ENCODE measurements around the gene SLC4A1.

SLC4A1 gene

DNA sequence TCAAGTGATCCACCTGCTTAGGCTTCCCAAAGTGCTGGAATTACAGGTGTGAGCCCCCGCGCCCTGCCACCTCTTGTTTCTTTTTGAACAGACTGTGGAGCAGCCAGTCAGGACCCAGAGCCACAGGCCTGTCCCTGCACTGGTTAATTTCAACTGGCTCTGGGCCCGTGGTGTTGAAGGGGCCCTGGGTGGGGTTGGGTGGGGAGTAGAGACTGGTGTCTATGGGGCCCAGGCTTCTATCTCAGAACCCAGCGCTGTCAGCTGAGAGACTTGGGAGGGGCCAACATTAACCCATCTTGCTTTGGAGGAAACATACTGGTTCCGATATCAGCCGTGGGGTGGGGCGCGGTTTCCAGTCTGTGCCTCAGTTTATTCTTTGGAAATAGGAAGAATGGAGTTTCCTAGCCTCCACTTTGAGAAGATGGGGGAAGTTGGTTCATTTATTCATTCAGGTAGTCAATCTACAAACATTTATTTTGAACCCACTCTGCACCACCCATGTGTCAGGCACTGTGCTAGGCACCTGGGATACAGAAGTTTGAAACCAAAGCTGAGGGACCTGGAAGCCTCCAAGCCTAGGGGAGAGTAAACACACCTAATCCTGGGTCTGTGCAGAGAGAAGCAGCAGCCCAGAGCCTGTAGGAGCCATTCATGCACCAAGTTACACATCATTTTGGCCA lies 15.5 kb upstream of the SLC4A1 start:
- no peak for DNase-seq

DNA sequence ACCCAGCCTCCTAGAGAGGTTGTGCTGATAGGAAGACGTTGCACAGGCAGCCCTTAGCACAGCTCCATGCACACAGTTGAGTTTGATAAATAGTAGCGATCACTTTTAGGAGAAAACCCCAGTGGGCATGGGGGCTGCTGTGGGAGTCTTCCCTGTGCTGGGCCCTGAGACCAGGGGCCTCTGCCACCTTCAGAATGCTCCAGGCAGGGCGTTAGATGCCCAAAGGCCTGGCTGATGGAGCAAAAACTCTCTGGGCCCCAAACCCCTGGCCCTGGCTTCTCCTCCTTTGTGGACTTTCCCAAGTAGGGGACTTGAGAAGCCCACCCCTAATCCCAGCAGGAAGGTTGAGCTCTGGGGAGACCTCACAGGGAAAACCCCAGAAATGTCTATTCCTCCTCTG lies 14.3 kb upstream of the SLC4A1 start:
- DNase-seq, result no peak

DNA sequence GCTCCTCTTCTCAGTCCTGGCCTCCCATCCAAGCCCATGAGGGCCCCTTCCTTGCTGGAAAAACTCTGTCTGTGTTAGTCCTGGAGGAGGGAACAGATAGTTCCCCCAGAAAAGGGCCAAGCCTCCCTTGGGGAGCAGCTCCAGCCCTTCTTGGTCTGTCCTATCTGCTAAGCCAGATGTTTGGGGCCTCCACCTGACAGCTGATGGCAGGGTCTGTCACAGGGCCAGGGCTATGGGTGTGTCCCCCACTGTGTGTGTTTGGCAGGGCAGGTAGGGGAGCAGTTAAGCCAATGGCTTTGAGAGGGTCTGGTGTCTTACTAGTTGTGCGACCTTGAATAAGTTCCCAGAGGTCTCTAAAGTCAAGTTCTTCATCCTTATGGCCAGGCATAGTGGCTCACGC lies 13.6 kb upstream of the SLC4A1 start:
- no peak for DNase-seq

DNA sequence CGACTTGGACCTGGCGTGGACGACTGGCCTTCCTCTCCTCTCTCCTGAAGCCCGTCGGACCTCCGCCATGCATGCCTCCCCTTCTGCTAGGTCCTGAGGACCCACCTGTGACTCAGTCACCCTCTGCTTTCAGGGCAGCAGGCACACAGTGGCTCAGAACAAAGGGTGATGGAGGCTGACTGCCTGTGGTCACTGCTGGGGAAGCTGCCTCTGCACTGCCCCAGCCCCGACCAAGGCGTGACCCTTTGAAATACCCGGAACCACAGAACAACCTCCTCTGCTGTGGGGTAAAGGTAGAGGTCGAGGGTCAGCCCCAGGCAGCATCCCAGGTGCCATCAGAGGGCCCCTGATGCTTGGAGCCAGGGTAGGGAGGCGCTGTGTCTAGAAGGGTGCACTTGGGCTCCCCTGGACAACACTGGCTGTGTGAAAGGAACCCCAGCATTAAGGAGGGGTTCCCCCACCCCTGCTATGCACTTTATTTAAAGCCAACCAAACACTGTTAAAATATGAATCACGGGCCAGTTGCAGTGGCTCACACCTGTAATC lies 12.5 kb upstream of the SLC4A1 start:
- peak in 1 of 2 donors; percentile 9 for DNase-seq

DNA sequence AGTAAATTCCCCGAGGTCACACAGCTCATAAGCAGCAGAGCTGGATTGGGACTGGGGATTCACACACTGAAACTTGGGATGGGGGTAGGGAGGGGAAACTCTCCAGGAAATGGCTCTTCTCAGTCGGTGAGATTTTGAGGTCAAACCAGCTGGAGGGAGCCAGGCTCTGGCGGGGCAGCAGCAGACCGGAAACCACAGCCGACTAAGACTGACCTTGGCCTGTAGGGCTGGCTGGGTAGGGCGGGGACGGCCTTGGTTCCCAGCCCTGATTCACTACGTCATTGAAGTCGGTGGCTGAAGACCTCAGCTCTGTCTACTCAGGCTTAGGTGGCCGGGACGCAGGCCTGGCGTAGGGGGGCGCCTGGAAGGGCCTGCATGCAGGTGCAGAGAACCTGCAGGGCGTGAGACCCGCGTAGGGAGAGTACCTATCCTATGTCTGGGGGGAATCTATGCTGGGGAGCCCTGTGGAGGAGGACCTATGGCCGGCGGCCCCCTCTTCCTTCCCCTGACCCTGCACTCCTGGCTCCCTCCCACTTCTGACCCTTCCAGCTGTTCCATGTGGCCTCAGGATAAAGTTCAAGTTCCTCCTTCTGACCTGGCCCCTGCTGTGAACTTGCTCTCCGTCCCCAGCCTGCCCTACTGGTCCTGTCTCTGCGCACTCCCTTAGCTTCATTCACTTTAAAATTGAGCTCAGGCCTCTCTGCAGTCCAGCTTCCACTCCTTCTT lies 11.9 kb upstream of the SLC4A1 start:
- peak; percentile 89 for DNase-seq

DNA sequence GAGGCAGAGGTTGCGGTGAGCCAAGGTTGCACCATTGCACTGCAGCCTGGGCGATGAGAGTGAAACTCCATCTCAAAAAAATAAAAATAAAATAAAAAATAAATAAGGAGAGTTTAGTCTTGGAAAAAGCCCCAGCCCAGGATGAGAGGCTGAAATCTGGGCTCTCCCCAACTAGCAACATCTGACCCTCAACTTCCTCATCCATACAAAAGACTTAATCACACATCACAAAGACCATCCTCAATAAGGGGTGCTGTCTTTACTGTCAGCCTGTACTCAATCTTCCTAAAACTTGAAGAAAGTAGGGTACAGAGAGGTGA lies 11.4 kb upstream of the SLC4A1 start:
- DNase-seq, result no peak

DNA sequence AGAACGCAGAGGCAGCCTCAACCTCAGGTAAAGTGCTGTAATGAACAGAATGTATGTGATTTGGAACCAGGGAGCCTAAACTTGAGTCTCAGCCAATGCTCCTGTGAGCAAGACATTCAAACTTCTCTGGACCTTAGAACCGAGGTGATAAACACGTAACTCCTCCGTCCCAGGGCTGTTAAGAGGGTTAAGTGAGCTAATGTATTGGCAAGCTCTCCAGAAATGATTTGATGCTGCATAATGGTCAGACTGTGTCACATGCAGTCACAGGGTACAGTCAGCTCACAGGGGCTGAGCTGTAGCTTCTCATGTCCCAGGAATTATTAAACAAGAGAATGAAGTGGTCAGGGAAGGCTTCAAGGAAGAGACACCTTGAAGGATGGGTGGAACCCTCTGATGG lies 10.0 kb upstream of the SLC4A1 start:
- no peak for DNase-seq

DNA sequence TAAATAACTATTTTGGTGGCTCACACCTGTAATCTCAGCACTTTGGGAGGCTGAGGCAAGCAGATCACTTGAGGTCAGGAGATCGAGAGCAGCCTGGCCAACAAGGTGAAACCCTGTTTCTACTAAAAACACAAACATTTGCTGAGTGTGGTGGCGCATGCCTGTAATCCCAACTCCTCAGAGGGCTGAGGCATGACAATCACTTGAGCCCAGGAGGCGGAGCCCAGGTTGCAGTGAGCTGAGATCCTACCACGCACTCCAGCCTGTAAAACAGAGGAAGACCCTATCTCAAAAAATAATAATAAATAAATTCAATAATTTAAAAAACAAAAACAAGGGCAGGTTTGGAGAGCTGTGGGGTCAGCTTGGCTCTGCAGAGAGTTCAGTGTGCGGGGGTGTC lies 5.7 kb upstream of the SLC4A1 start:
- DNase-seq, result no peak

DNA sequence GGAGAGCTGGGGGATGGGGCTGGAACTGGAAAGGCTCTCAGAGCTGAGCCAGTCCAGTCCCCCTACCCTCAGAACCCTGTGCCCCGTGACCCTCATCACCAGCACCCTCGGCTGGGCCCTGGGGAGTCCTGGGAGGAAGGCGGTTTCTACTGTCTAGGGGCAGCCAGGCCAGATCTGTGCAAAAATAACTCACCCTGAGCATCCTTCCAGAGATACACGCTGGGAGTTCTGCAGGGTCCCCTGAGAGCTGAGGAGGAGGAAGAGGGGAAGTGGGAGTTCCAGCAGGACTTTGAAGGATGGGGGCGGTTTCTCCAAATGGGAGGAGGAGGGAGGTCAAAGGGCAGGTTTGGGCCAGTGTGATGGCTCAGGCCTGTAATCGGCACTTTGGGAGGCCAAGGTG lies 5.0 kb upstream of the SLC4A1 start:
- DNase-seq, result no peak

DNA sequence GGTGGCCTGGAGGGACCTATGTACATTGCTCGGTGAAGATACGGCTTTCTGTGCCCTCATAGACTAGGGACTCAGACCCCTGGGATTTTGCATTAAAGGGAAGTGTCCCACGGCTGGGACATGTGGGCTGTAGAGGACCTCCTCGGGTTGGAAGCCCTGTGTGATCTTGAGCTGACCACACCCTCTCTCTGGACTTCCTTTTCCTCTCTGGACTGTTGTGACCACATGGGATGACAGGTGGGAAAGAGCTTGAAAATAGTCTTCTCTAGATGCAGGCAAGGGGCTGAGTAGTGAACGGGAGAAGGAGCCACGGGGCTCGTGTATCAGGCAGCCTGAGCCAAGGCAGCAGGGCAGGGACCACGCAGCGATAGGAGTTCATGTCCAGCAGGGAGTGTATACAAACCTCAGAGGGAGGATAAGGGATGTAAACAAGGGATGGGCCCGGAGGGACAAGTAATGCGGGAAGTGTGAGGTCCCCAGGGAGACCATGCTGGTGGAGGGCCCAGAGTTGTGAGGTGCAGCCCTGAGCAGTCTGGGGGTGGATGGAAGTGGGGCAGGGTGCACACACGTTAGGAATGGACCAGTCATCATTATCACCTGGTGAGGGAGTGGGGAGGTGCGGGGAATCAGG lies 4.5 kb upstream of the SLC4A1 start:
- peak in 1 of 2 donors; percentile 5 for DNase-seq

DNA sequence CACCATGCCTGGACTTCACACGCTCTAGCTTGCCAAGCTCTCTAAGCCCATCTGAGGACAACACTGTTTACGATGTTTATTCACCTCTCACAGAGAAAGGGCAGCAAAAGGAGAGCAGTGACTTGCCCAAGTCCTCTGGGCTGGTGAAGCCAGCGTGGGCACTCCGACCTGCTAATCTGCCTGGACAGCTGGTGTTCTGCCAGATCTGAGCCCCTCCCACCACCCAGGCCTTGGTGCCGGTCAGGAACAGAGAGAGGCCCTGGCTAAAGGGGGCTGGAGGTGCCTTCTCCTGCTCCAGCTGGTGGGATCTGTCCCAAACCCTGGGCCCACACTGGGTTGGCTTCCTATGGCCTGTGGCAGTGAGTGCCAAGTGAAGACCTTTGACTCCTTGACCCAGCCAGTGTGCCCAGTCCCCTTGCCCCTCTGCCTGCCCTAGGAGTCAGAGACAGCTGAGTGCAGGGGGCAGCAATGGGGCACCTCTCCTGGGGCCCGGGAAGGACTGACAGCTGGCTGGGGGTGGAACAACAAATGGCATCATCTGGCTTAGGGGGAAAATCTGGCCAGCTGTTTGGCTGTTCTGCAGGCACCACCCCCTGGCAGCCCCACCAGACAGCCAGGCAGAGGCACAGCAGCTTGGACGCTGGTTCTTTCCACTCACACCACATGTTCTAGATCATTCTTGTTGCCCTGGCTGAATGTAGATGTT lies 1.8 kb upstream of the SLC4A1 start:
- DNase-seq, result no peak

DNA sequence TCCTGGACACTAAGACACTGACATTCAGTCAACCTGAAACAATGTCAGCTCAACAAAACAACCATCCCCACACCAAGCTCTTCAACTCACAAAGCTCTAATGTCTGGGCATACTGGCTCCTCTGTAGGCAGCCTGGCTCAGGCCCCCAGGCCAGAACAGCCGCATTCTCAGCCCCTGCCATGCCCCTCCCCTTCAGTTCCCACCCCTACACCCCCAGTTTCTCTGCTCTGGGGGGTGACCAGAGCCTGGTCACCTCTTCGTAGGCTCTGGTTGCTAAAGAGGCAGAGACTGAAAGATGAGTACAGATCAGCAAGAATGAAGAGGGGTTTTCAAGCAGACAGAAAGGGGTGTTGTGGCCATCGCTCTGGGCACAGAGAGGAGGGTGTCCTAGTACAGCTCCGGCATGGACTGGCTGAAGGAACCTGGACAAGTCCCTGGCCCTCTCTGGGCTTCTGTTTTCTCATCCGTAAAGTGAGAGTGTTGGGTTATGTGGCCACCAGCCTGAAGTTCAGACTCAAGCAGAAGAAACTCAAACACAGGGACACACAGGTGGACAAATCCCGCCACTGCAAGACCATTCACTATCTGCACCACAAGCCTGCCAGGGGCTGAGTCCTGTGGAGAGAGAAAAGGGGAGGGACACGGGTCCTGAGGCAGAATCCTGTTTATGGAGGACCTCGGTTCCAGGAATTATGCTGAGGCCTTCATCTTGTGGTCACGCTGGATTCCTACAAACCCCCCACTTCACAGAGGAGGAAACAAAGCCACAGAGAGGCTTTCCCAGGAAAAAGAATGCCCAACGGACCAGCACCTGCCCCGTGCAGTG lies 987 bp upstream of the SLC4A1 start:
- DNase-seq, result no peak

DNA sequence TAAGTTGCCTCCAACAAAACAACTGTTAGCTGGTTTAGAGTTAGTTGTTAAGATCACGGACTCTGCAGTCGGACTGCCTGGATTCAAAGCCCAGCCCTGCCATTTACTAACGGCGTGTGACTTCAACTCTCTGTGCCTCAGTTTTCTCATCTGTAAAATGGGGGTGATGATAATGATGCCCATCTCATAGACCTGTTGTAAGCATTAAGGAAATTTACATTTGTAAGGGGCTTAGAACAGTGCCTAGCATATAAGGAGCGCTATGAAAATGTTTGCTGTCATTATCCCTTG lies 825 bp downstream of the SLC4A1 start:
- no peak for DNase-seq

DNA sequence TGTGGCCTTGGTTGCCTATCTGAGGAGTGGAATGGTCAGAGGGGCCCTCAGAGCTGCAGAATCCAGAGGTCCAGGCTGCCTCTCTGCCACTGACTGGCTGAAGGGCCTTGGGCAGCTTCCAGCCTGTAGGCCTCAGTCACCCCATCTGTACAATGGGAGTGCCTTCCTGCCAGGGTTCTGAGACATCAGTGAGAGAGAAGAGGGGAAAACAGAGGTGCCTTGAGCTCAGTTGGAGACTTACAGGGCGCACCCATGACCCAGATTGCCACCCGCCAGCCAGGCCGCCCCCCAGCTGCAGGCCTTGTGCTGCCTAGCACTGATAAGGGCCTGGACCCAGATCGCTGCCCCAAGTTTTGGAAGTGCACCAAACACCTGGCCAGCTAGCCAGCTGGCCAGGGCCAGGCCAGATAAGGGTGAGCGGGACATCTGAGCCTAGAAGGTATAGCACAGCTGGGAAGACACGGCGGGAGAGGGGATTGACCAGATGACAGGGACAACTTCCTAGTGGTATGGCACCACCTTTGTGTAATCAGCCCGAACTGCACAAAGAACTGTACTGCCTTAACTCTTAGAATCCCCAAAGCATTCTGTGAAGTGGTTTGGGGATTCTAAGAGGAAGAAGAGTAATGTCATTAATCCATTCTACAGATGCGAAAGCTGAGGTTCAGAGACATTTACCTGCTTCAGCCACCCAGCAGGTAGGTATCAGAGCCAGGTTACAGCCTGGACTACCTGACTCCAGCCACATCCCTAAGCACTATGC lies 1.4 kb downstream of the SLC4A1 start:
- DNase-seq, result no peak

DNA sequence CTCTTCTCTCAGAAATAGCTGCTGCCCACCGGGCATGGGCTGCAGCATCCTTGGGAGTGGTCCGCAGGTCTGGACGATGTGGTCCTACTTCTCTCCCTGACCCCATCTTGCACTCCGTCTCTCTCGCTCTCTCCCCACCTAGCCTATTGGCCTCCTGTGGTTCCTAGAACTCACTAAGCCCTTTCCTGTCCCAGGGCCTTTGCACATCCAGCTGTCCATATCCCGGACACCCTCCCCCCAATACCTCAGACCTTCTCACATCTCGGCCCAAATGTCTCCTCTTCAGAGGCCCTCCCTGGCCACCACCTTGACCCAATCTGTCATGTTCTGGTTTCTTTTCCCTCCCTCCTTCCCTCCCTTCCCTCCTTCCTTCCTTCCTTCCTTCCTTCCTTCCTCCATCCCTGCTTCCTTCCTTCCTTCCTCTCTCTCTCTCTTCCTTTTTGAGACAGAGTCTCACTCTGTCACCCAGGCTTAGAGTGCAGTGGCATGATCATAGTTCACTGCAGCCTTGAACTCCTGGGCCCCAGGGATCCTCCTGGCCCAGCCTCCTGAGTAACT lies 4.5 kb downstream of the SLC4A1 start:
- no peak for DNase-seq

DNA sequence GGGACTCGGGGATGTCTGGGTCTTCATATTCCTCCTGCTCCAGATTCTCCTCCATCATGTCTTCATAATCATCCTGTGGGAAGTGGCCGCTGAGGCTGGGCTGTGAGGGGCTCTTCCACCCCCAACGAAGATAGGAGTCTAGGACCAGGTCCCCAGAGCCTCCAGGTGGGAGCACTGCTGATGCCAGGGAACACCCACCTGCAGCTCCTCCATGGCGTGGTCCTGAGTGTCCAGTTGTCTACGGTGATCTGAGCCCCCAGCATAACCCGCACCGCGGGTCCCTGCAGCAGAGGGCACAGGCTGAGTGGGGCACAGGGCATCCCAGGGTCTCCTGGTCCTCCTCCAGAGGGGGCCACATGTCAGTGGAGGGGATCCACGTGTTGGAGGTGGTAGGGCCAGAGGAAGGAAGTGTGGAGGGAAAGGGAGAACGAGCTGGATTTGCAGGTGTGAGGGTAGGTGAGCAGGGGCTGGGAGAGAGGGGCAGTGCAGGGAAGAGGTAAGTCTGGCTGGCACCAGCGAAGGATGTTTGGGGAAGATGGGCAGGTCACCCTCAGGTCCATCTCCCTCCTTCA lies 5.2 kb downstream of the SLC4A1 start:
- DNase-seq, result no peak

DNA sequence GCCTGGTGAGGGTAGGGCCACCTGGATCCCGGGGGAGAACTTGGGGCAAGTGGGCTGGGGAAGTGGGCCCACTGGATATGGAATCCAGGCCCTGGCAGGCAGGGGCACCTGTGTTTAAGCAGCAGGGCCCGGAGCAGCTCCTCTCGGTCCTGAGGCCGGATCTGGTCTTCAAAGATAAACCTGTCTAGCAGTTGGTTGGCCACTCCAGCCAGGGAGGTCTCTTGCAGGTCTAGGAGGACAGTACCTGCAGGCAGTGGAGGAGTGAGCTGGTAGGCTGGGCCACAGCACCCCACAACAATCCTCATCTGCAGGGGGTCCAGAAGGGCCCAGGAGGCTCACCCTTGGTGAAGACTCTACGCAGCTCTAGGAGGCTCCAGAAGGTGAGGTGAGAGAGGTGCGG lies 7.6 kb downstream of the SLC4A1 start:
- DNase-seq, result no peak

DNA sequence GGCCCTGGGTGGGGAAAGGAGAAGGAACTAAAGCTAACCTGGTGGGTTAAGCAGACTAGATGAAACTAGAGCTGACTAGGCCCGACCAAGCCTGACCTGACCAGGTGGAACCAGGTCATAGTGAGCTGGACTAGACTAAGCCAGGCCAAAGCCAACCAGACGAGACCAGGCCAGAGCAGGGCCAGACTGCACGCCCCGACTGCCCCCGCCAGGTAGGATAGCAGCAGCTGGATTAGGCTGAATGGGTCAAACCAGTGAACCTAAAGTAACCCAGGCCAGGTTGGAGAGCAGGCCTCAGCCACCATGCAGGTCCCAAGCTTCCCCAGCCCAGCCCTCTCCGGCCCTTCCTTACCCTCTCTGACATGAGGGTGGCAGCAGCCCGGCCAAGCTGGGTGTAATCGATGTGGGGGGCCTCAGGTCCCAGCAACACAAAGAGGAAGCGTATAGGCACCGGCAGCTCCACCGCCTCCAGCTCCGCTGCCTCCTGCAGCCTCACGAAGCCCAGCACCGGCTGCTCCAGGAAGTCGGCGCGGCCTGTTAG lies 9.1 kb downstream of the SLC4A1 start:
- no peak for DNase-seq

DNA sequence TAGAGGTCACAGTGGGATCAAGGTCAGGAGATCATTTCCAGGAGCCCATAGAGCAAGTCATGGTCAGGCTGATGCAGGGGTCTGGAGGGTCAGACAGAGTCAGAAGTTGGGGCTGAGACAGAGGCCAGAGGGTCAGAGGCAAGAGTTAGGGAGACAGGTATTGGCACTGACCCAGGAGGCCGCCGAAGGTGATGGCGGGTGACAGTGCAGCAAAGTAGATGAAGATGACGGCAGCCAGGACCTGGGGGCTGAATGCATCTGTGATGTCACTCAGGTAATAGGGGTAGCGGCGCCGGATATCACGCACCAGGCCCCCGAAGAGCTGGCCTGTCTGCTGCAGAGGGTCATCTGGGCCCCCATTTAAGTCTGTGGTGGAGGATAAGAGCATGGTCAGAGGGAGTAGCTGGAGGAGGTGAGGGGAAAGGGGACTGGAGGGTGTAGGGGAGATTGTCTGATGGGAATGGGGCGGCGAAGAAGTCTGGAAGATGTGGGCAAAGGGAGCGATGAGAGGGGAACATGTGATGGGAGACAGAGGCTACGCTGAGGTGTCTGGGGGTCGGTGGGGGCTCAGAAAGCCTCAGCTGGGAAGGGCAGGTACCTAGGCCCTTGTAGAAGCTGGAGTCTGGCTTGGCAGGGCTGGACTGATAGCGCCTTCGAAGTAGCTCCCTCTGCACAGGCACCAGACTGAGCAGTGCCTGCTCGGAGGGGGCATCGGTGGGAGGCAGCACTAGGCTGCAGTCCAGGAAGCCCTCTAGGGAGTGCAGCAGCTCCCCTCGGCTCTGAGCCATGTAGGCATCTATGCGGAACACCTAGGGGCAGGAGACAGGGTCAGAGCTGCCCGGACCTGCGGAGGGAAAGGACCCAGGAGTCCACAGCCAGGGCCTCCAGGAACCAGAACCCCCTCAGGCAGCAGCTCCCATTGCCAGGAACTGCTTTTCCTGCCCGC lies 9.8 kb downstream of the SLC4A1 start:
- no peak for DNase-seq

DNA sequence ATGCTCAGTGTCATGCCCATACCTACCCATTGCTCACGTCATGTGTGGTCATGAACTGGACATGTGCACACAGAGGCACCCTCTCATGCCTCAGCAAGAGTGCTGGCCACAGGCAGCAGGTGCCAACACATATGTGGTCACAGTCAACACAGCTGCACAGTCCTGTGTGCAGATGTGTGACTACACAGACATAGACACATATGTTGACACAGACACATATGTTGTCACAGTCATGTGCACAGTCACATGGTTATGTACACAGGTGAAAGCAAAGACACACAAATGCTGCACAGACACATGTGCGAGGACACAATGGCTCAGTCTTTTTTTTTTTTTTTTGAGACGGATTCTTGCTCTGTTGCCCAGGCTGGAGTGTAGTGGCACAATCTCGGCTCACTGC lies 11.3 kb downstream of the SLC4A1 start:
- DNase-seq, result no peak
